Adrenal gland (tissue), 12 donors: ENCODE data around the gene SERPIND1. TPM values are rescaled to one million over a fixed set of nuclear protein-coding genes. Genes with fewer than 3 reads are reported as not detected.

ENCODE experiments used
- DNase-seq, 7 donors: peaks; one replicate each; pipeline ENCODE4 v3.0.0-alpha.2; 2019 to 2020
- H3K27ac ChIP-seq, 5 donors: fragments of 200-600 bp; sonication (generic) in 4 of 5; 1 replicate in 3 of 5; 2 replicates in 2 of 5; pipeline versions ENCODE4 v1.5.1 to v1.8.0; 2016 to 2020; ENCODE audit warnings: mild to moderate bottlenecking in 1 of 5
- H3K27me3 ChIP-seq: fragments of 200-600 bp; 2 replicates; pipeline ENCODE4 v1.8.0; 2021
- H3K36me3 ChIP-seq, 2 donors: fragments of 200-600 bp; replicated peaks in 1 of 2; 1 replicate in 1 of 2; 2 replicates in 1 of 2; pipeline versions ENCODE4 v1.5.1 to v1.8.0; 2018 to 2022
- H3K4me1 ChIP-seq, 2 donors: fragments of 200-600 bp; replicated peaks in 1 of 2; 1 replicate in 1 of 2; 2 replicates in 1 of 2; pipeline versions ENCODE4 v1.5.1 to v1.8.0; 2018 to 2021
- H3K4me3 ChIP-seq, 4 donors: fragments of 200-600 bp; sonication (generic) in 3 of 4; one replicate each; pipeline ENCODE4 v1.5.1; 2016 to 2018
- H3K9me3 ChIP-seq, 3 donors: fragments of 200-600 bp; sonication (generic) in 1 of 3; replicated peaks in 1 of 3; 1 replicate in 2 of 3; 2 replicates in 1 of 3; pipeline versions ENCODE4 v1.5.1 to v1.8.0; 2016 to 2021
- POLR2A ChIP-seq, 2 donors: fragments of 450-650 bp; IDR thresholded peaks; one replicate each; pipeline ENCODE4 v1.6.1; 2017; ENCODE audit warnings: antibody characterized with exemption in 2 of 2, mild to moderate bottlenecking in 2 of 2, moderate library complexity in 1 of 2
- WGBS, 4 donors: extraction: QIAGEN DNeasy Blood & Tissue Kit in 2 of 4; methylation state at CpG; one replicate each; pipeline versions ENCODE4 v1.1.5 to v1.1.7; 2013 to 2017; 5-methylcytosine and 5-hydroxymethylcytosine counted together
- intact Hi-C, 2 donors: fragments of 100-400 bp; cut with DNase I; formaldehyde crosslinking; loops; one replicate each; pipeline versions ENCODE4 v1.14.1 to v1.15.0; 2022 to 2023
- polyA plus RNA-seq, 3 donors: library from polyadenylated mRNA; stranded (reverse); fragments of 200-250 nt in 2 of 3; fragments of 350-450 nt in 1 of 3; fragmentation: Illumina TruSeq in 1 of 3; extraction: RNeasy Lipid Tissue Mini Kit (QIAGEN cat#74804) in 1 of 3; gene quantifications; one replicate each; pipeline ENCODE4 v1.2.3, GENCODE V29; 2013 to 2014
- total RNA-seq, 9 donors: library from RNA; depleted of rRNA in 4 of 9; stranded (reverse); fragments of >200 nt in 4 of 9; fragments of 120-200 nt in 1 of 9; fragmentation: NEBNext Ultra II Directional in 1 of 9; extraction: Animal tissue kit (Norgen Biotek cat#: 25700) in 1 of 9; gene quantifications; one replicate each; pipeline versions ENCODE4 v1.1.0 to v1.2.4, GENCODE V29; 2013 to 2023
- TF ChIP-seq, protein P1 (sequence below), 6 experiments: fragments of 450-650 bp in 4 of 6; fragments of 200-600 bp in 2 of 6; sonication (generic) in 1 of 6; IDR thresholded peaks; 1 replicate in 5 of 6; 2 replicates in 1 of 6; pipeline versions ENCODE4 v1.5.1 to v1.8.0; 2016 to 2021; ENCODE audit warnings: antibody characterized with exemption in 6 of 6, mild to moderate bottlenecking in 2 of 6, moderate library complexity in 1 of 6
- donor health status: healthy with polysubstance abuse.
- donor health status: Bipolar disorder and iron deficiency.
- donor health status: DM: yes; HTN: yes; CAD: no.
- donor health status: DM: no; HTN: no; CAD: no.
- donor health status: DM: no; HTN: no; CAD: no.
- donor health status: DM: yes; HTN: yes; CAD: no.

SERPIND1 gene
- total and polyA plus RNA-seq, 12 donors: 0.10 to 1.0 (median 0.17) TPM; not detected in 2

DNA sequence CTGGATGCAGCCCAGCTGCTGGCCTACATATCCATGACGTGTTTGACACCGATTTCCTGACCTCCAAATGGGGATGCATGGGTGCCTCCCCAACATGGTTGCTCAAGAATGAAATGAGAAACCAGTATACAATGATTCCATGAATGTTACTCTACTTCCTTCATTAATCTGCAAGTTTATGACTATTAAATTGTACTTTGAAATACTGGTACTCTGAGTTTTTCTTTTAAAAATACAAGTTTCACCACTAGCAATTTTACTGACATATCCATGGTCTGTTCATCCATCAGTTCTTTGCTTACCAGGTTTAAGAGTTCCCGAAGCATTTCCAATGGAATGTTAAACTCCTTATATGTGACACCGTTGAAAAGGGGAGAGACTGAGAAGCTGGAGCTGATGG, 39.1 kb downstream of the SERPIND1 start:
- Histone ChIP-seq H3K4me1 (no peaks in the 10 kb centered on the region), H3K9me3 (no peaks in the 10 kb centered on the region), H3K4me3 (no peak overlapping the region), H3K36me3 (peaks cover 0 to 75% of the 10 kb centered on the region in 2 donors), H3K27me3 (no peaks in the 10 kb centered on the region), H3K27ac (no peak overlapping the region)
- peak in 1 of 7 donors; percentile 20 for DNase-seq
- no peak for TF ChIP-seq POLR2A (IDR thresholded peaks at IDR 0.05)
- TF ChIP-seq, protein P1, sequence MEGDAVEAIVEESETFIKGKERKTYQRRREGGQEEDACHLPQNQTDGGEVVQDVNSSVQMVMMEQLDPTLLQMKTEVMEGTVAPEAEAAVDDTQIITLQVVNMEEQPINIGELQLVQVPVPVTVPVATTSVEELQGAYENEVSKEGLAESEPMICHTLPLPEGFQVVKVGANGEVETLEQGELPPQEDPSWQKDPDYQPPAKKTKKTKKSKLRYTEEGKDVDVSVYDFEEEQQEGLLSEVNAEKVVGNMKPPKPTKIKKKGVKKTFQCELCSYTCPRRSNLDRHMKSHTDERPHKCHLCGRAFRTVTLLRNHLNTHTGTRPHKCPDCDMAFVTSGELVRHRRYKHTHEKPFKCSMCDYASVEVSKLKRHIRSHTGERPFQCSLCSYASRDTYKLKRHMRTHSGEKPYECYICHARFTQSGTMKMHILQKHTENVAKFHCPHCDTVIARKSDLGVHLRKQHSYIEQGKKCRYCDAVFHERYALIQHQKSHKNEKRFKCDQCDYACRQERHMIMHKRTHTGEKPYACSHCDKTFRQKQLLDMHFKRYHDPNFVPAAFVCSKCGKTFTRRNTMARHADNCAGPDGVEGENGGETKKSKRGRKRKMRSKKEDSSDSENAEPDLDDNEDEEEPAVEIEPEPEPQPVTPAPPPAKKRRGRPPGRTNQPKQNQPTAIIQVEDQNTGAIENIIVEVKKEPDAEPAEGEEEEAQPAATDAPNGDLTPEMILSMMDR (IDR thresholded peaks at IDR 0.05): no peak
- intact Hi-C loops: no loop called here
- 89 to 92% (median 91%) methylated on average over 4 of the region's 4 CpGs for WGBS, 4 donors

DNA sequence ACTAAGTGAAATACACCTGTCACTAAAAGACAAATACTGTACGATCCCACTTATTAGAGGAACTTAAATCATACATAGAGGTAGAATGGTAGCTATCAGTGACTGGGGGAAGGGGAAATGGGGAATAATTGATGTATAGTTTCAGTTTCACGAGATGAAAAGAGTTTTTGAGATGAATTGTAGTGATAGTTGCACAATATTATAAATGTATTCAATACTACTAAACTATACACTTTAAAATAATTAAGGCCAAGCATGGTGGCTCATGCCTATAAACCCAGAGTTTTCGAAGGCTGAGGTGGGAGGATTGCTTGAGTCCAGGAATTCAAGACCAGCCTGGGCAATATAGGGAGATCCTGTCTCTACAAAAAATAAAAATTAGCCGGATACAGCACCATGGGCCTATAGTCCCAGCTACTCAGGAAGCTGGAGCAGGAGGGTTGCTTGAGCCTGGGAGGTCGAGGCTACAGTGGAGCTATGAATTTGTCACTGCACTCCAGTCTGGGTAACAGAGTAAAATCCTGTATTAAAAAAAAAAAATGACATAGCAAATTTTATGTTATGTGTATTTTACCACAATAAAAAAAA, 40.4 kb downstream of the SERPIND1 start:
- Histone ChIP-seq H3K9me3 (no peaks in the 10 kb centered on the region), H3K4me3 (no peak overlapping the region), H3K36me3 (peaks cover 0 to 81% of the 10 kb centered on the region in 2 donors), H3K27me3 (no peaks in the 10 kb centered on the region), H3K4me1 (no peaks in the 10 kb centered on the region), H3K27ac (no peak overlapping the region)
- no peak for TF ChIP-seq POLR2A (IDR thresholded peaks at IDR 0.05)
- TF ChIP-seq, protein P1 (IDR thresholded peaks at IDR 0.05): no peak
- DNase-seq: peak in 1 of 7 donors; percentile 18
- intact Hi-C loops: no loop called here
- WGBS, 4 donors: 90 to 94% (median 92%) methylated on average over 5 of the region's 5 CpGs

- peaks cover 0 to 80% of the 10 kb centered on the region in 2 donors for H3K36me3 ChIP-seq
- no peaks in the 10 kb centered on the region for H3K9me3 ChIP-seq
- intact Hi-C loops: no loop called here
- H3K4me1 ChIP-seq: no peaks in the 10 kb centered on the region
- WGBS, 4 donors: 91 to 98% (median 94%) methylated on average over 9 of the region's 9 CpGs
- H3K4me3 ChIP-seq: no peak overlapping the region
- H3K27me3 ChIP-seq: no peaks in the 10 kb centered on the region
- TF ChIP-seq POLR2A (IDR thresholded peaks at IDR 0.05): no peak
- TF ChIP-seq, protein P1 (IDR thresholded peaks at IDR 0.05): no peak
- no peak overlapping the region for H3K27ac ChIP-seq
- DNase-seq: peak in 1 of 7 donors; percentile 20
These were observed 41.7 kb downstream of the SERPIND1 start for GRCh38 chr22:20815477-20816050.

GRCh38 chr22:20816559-20816958, 42.6 kb downstream of the SERPIND1 start:
- Histone ChIP-seq H3K4me1 (no peaks in the 10 kb centered on the region), H3K27me3 (no peaks in the 10 kb centered on the region), H3K36me3 (peaks cover 0 to 72% of the 10 kb centered on the region in 2 donors), H3K27ac (no peak overlapping the region), H3K4me3 (no peak overlapping the region), H3K9me3 (no peaks in the 10 kb centered on the region)
- TF ChIP-seq, protein P1 (IDR thresholded peaks at IDR 0.05): no peak
- no peak for TF ChIP-seq POLR2A (IDR thresholded peaks at IDR 0.05)
- DNase-seq: peak in 1 of 7 donors; percentile 71
- 94 to 96% (median 95%) methylated on average over 6 of the region's 6 CpGs for WGBS, 4 donors
- intact Hi-C loops: no loop called here
